Esophagus muscularis mucosa (tissue), 4 donors: ENCODE results near the gene MOB3A.

ENCODE experiments used
- CTCF ChIP-seq, 3 experiments: fragments of 200-600 bp in 2 of 3; fragments of 450-650 bp in 1 of 3; sonication (generic) in 2 of 3; IDR thresholded peaks; one replicate each; pipeline ENCODE4 v1.5.1; 2017 to 2019; ENCODE audit warnings: antibody characterized with exemption in 3 of 3, mild to moderate bottlenecking in 2 of 3, moderate library complexity in 1 of 3
- EP300 ChIP-seq: sonication (generic); formaldehyde crosslinking; IDR thresholded peaks from one replicate; pipeline ENCODE4 v1.6.1; 2017; ENCODE audit warnings: antibody characterized with exemption
- POLR2A ChIP-seq: fragments of 450-650 bp; IDR thresholded peaks from one replicate; pipeline ENCODE4 v1.6.1; 2017; ENCODE audit warnings: antibody characterized with exemption, moderate library complexity, mild to moderate bottlenecking, low read depth

GRCh38 chr19:2062389-2062729, 33.8 kb downstream of the MOB3A start:
- TF ChIP-seq POLR2A (no peak), CTCF (IDR thresholded peaks at IDR 0.05) (no peak), EP300 (no peak)
